SJSA1 (cell line): ENCODE measurements around the gene ATP10A. TPM values are rescaled to one million over a fixed set of nuclear protein-coding genes. Genes with fewer than 3 reads are reported as not detected.

Experiments
- DNase-seq, 2 experiments: peaks; one replicate each; pipeline ENCODE4 v3.0.0-alpha.2; 2015 to 2020; ENCODE audit warnings: low spot score in 2 of 2, low read depth in 1 of 2
- H3K27ac ChIP-seq: fragments of 250-450 bp; sonication (Bioruptor Pico); 2 replicates; pipeline ENCODE4 v1.5.1; 2020; ENCODE audit warnings: mild to moderate bottlenecking, moderate library complexity
- H3K27me3 ChIP-seq: fragments of 250-450 bp; sonication (Bioruptor Pico); replicated peaks from 2 replicates; pipeline ENCODE4 v1.5.1; 2020; ENCODE audit warnings: mild to moderate bottlenecking, moderate library complexity
- H3K36me3 ChIP-seq: fragments of 250-450 bp; sonication (Bioruptor Pico); 2 replicates; pipeline ENCODE4 v1.5.1; 2020; ENCODE audit warnings: mild to moderate bottlenecking
- H3K4me1 ChIP-seq: fragments of 250-450 bp; sonication (Bioruptor Pico); replicated peaks from 2 replicates; pipeline ENCODE4 v1.6.1; 2021; ENCODE audit warnings: mild to moderate bottlenecking
- H3K4me3 ChIP-seq: fragments of 250-450 bp; sonication (Bioruptor Pico); 2 replicates; pipeline ENCODE4 v1.5.1; 2020; ENCODE audit warnings: mild to moderate bottlenecking
- H3K9me3 ChIP-seq: fragments of 250-450 bp; sonication (Bioruptor Pico); replicated peaks from 2 replicates; pipeline ENCODE4 v1.5.1; 2020; ENCODE audit warnings: mild to moderate bottlenecking
- total RNA-seq: library from RNA; depleted of rRNA; stranded (reverse); fragments of >200 nt; shearing (Covaris generic); gene quantifications from 2 replicates; pipeline ENCODE4 v1.2.3, GENCODE V29; 2014; rRNA removed

ATP10A gene, protein sequence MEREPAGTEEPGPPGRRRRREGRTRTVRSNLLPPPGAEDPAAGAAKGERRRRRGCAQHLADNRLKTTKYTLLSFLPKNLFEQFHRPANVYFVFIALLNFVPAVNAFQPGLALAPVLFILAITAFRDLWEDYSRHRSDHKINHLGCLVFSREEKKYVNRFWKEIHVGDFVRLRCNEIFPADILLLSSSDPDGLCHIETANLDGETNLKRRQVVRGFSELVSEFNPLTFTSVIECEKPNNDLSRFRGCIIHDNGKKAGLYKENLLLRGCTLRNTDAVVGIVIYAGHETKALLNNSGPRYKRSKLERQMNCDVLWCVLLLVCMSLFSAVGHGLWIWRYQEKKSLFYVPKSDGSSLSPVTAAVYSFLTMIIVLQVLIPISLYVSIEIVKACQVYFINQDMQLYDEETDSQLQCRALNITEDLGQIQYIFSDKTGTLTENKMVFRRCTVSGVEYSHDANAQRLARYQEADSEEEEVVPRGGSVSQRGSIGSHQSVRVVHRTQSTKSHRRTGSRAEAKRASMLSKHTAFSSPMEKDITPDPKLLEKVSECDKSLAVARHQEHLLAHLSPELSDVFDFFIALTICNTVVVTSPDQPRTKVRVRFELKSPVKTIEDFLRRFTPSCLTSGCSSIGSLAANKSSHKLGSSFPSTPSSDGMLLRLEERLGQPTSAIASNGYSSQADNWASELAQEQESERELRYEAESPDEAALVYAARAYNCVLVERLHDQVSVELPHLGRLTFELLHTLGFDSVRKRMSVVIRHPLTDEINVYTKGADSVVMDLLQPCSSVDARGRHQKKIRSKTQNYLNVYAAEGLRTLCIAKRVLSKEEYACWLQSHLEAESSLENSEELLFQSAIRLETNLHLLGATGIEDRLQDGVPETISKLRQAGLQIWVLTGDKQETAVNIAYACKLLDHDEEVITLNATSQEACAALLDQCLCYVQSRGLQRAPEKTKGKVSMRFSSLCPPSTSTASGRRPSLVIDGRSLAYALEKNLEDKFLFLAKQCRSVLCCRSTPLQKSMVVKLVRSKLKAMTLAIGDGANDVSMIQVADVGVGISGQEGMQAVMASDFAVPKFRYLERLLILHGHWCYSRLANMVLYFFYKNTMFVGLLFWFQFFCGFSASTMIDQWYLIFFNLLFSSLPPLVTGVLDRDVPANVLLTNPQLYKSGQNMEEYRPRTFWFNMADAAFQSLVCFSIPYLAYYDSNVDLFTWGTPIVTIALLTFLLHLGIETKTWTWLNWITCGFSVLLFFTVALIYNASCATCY (N-terminal part only)
- total RNA-seq = 18.1 and 31.3 TPM in 2 replicates

DNA sequence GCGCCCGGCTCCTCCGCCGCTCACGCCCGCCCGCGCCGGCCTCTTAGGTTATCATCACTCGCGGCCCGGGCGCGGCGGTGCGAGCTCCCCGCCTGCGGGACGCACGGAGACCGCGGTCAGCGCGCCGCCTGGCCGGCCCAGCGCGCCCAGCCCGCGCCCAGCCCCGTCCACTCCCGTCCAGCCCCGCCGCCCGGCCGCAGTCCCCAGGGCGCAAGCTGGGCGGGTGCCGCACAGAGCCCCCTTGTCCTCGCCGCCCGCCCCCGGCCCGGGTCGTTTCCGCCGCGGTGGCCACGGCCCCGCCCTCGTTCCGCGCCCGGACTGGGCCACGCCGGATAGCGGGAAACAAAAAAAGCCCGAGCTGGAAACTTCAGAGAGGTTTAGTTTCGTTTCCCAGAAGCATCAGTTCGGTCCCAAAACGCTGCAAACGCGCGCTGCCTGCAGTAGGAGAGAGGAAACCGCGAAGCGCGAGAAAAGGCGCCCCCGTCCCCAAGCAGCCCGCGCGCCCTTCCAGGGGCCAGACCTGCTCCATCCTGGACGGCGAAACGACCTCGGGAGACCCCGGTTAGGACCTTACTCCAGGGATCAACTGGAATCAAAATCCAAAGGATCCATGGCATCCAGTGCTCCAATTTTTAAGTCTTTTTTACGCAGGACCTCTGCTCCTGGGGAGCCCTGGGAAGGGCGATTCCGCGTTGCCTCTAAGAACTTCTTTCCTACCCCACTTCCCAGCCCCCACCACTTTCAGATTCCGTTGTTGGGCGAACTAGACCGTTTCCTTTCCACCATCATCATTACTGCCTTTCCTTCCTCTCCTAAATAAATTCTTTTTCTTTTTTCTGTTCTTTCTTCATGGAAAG lies at the start of gene ATP10A:
Gene ATP10A (minus strand): TSS at position 217 of the 857 bp plus-strand sequence. CDS start 231 bp downstream, outside the sequence.
- Histone ChIP-seq H3K4me1 (peaks cover 45% of the 10 kb centered on the region), H3K27me3 (no peaks in the 10 kb centered on the region), H3K9me3 (0 out of 2 replicates have a peak, but pooled peaks cover 2% of the 10 kb centered on the region), H3K27ac (peak within 1 kb of the TSS; percentile 56), H3K4me3 (peak within 1 kb of the TSS; percentile 93), H3K36me3 (peaks cover 35% of the 10 kb centered on the region)
- peak; percentile 65 to 66 for DNase-seq

DNA sequence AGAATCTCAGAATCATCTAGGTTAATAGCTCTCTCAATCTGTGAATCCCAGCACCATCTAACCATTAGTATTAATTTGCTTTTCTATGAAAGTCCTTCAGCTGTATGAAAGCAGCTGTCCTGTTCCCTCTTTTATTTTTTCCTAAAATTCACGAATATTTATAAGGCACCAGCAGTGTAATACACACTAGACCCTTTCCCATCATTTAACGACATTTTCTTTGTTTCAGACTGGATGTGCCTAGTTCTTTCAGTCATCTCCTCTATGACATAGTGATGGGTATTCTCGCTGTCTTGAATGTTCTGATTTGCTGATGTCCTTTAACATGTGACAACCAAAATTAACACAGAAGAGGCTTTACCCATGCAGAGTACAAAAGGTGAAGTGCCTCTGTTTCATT lies 48.9 kb upstream of the ATP10A start:
- Histone ChIP-seq H3K4me1 (no peaks in the 10 kb centered on the region), H3K9me3 (no peaks in the 10 kb centered on the region), H3K4me3 (no peak overlapping the region), H3K27ac (no peak overlapping the region), H3K27me3 (0 out of 2 replicates have a peak, but pooled peaks cover 2% of the 10 kb centered on the region), H3K36me3 (no peaks in the 10 kb centered on the region)
- no peak for DNase-seq

DNA sequence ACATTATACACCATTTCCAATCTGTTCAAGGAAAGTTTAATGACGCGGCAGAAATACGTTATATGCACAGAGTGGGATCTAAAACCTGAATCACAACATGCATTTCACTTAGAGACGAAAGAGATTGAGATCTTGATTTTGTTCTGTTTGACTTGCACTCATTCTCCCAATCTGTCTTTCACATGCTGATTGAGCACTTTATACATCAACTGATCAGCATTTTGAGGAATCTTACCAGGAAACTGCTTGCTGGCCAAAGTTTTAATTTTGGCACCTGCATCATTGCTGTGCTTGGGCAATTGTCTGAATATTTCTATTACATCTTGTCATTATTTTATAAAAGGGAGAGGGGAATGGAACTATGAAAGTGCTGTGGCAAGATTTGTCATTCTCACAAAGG lies 47.7 kb upstream of the ATP10A start:
- no peak for DNase-seq
- no peaks in the 10 kb centered on the region for H3K9me3 ChIP-seq
- no peaks in the 10 kb centered on the region for H3K4me1 ChIP-seq
- no peak overlapping the region for H3K4me3 ChIP-seq
- 0 out of 2 replicates have a peak, but pooled peaks cover 2% of the 10 kb centered on the region for H3K27me3 ChIP-seq
- no peaks in the 10 kb centered on the region for H3K36me3 ChIP-seq
- no peak overlapping the region for H3K27ac ChIP-seq

DNA sequence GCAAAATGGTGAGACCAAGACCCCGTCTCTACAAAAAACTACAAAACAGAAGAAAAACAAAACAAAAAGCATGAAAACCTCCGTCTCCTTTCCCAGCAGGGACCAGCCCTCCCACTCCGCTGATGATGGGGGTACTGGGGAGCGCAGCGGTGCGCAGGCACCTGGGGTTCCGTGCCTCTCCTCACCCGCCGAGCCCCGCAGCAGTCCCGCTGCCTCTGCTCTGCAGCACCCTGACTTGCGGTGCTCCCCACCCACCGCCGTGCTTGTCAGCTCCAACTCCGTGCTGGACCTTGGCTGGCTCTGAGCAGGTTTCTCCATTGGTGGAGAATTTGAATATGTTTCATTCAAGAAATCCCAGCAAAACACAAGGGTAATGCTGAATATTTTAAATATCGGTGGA lies 46.7 kb upstream of the ATP10A start:
- H3K27me3 ChIP-seq = 0 out of 2 replicates have a peak, but pooled peaks cover 2% of the 10 kb centered on the region
- H3K4me1 ChIP-seq = peaks cover 6% of the 10 kb centered on the region
- DNase-seq = no peak
- no peaks in the 10 kb centered on the region for H3K36me3 ChIP-seq
- no peak overlapping the region for H3K4me3 ChIP-seq
- H3K9me3 ChIP-seq = no peaks in the 10 kb centered on the region
- H3K27ac ChIP-seq = no peak overlapping the region

DNA sequence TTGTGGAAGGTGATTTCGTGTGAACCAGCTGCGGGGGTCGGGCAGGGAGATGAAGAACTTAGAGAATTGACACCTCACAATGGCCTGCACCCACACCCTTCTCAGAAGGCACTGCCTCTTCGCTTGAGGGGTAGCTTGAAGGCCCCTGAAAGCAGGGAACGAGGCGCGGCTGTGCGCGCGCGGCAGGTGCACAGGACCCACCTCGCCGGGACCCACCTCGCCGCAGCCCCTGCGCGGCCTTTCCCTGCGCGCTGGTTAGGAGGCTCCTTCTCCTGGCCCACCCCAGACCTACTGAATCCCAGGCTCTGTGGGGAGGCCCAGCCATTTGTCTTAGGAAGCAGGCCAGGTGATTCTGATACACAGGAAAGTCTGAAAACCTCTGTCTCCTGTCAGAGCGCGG lies 46.2 kb upstream of the ATP10A start:
- H3K36me3 ChIP-seq = no peaks in the 10 kb centered on the region
- H3K4me3 ChIP-seq = no peak overlapping the region
- no peak overlapping the region for H3K27ac ChIP-seq
- DNase-seq = no peak
- no peaks in the 10 kb centered on the region for H3K9me3 ChIP-seq
- peaks cover 9% of the 10 kb centered on the region for H3K4me1 ChIP-seq
- 0 out of 2 replicates have a peak, but pooled peaks cover 2% of the 10 kb centered on the region for H3K27me3 ChIP-seq

DNA sequence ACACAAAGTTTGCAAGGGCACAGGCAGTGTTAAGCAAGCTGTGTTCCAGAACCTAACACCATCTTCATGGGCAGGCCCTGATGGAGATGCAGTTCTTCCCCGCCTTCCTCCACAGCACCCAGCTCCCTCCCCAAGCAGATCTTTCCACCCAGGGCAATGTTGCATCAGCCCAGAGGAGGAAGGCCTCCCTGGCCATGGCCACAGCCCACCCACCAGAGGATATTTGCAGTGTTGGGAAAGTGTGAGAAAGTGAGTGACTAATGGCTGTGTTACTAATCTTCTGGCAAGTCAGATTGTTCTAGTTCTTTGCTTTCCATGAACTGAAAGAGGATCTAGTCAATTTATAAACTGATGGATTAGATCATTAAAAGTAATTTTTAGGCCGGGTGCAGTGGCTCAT lies 42.0 kb upstream of the ATP10A start:
- Histone ChIP-seq H3K27ac (no peak overlapping the region), H3K27me3 (0 out of 2 replicates have a peak, but pooled peaks cover 2% of the 10 kb centered on the region), H3K36me3 (no peaks in the 10 kb centered on the region), H3K9me3 (no peaks in the 10 kb centered on the region), H3K4me3 (no peak overlapping the region), H3K4me1 (peaks cover 28% of the 10 kb centered on the region)
- peak in 1 of 2 experiments; percentile 31 for DNase-seq

DNA sequence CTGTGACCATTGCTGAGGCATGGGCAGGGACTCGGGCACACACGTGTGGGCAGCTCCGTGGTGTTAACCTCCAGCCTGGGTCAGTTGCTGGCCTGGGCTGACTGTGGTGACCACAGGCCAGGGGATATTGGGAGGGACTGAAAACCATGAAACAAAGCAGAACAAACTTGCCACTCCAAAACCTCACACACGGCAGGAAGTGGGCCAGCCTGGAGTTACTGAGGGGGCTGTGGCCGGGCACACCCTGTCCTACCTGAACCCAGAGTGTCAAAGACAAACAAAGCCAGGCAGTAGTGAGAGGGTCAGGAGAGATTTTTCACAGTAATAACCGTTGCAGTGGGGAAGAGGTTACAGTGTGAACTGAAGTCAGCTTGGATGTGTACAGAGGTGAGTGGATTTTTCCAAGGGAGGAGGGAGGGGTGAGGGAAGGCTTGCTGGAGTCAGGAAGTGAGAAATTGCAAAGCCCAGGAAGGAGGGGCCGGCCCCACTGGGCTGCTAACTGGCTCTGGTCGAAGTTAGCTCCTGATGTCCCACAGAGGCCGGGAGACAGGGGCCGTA lies 40.0 kb upstream of the ATP10A start:
- H3K4me1 ChIP-seq = peaks cover 31% of the 10 kb centered on the region
- no peak for DNase-seq
- H3K27me3 ChIP-seq = 0 out of 2 replicates have a peak, but pooled peaks cover 2% of the 10 kb centered on the region
- H3K9me3 ChIP-seq = no peaks in the 10 kb centered on the region
- no peak overlapping the region for H3K4me3 ChIP-seq
- peak overlapping the region; percentile 32 for H3K27ac ChIP-seq
- no peaks in the 10 kb centered on the region for H3K36me3 ChIP-seq

DNA sequence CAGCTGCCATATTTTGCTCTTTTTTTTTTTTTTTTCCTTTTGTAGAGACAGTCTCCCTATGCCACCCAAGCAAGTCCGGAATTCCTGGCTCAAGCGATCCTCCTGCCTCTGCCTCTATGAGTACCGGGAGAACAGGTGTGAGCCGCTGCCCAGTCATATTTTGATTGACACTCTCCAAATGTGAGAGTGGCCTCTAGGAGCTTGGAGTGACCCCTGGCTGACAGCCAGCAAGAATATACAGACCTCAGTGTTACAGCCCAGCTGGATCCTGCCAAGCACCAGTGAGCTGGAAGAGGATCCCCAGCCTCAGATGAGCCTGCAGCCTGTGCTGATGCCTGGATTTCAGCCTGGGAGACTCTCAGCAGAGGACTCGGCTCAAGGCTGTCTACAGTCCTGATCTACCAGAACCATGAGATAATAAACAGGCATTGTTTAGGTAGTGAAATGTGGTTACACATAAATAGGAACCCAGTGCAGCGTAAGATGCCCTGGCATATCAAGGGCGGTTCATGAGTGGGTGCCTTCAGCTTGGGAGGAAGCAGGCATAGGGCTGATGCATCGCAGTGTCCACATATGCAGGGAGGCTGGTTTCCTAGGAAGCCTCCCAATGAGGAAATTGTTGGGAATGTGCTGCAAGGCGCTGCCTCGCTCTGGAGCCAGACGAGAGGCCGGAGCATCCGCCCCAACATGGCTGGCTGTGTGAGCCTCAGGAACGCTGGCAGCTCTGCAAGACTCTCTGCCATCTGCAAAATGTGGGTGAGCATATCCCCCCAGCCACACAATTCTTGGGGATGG lies 38.9 kb upstream of the ATP10A start:
- H3K9me3 ChIP-seq = no peaks in the 10 kb centered on the region
- no peak overlapping the region for H3K27ac ChIP-seq
- H3K36me3 ChIP-seq = no peaks in the 10 kb centered on the region
- H3K27me3 ChIP-seq = no peaks in the 10 kb centered on the region
- H3K4me1 ChIP-seq = peaks cover 31% of the 10 kb centered on the region
- no peak for DNase-seq
- no peak overlapping the region for H3K4me3 ChIP-seq

DNA sequence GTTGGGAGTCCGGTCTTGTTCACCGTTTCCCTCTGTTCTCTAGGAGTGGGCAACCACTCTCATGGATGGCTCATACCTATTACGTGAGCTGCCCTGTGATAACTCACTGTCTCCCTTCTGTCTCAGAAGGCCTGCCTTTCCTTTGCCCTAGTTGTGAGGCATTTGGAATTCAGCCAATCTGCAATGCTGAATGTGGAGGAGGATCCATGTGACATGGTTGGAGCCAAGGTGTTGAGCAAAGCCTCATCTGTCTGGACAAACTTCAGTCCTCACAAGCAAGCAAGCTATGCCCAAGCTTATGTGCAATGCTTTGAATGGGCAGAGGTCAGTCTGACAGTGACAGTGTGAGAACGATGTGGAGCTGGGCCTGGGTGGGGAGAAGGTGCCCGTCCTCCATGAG lies 37.8 kb upstream of the ATP10A start:
- no peaks in the 10 kb centered on the region for H3K9me3 ChIP-seq
- no peak overlapping the region for H3K4me3 ChIP-seq
- no peak for DNase-seq
- no peaks in the 10 kb centered on the region for H3K36me3 ChIP-seq
- H3K27ac ChIP-seq = no peak overlapping the region
- peaks cover 31% of the 10 kb centered on the region for H3K4me1 ChIP-seq
- no peaks in the 10 kb centered on the region for H3K27me3 ChIP-seq

DNA sequence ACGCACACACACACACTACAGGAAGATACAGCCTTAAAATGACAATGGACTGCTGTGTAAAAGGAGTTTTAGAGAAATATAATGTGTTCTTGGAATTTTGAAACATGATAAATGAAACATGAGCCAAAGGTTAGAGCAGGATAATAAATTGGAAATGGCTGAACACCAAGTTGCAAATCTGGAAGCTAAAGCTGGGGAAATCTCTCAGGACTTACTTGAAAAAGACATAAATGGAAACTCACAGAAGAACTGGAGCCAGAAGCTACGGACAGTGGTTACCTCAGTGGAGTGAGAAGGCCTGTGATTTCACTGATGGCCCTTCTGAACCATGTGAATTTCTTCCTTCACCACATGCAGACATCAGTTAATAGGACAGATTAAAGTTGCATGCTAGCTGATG lies 37.3 kb upstream of the ATP10A start:
- no peak overlapping the region for H3K4me3 ChIP-seq
- no peaks in the 10 kb centered on the region for H3K36me3 ChIP-seq
- DNase-seq = no peak
- H3K27me3 ChIP-seq = no peaks in the 10 kb centered on the region
- H3K27ac ChIP-seq = no peak overlapping the region
- no peaks in the 10 kb centered on the region for H3K9me3 ChIP-seq
- peaks cover 31% of the 10 kb centered on the region for H3K4me1 ChIP-seq

DNA sequence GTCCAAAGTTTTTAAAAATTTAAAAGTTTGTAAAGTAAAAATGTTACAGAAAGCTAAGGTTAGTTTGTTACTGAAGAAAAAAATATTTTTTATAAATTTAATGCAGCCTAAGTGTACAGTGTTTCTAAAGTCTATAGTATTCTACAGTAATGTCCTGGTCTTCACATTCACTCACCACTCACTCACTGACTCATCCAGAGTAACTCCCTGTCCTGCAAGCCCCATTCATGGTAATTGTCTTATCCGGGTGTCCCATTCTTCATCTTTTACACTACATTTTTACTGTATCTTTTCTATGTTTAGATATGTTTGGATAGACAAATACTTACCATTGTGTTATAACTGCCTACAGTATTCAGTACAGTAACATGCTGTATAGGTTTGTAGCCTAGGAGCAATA lies 36.7 kb upstream of the ATP10A start:
- Histone ChIP-seq H3K4me3 (no peak overlapping the region), H3K27ac (no peak overlapping the region), H3K9me3 (no peaks in the 10 kb centered on the region), H3K27me3 (no peaks in the 10 kb centered on the region), H3K4me1 (peaks cover 26% of the 10 kb centered on the region), H3K36me3 (no peaks in the 10 kb centered on the region)
- peak in 1 of 2 experiments; percentile 28 for DNase-seq

DNA sequence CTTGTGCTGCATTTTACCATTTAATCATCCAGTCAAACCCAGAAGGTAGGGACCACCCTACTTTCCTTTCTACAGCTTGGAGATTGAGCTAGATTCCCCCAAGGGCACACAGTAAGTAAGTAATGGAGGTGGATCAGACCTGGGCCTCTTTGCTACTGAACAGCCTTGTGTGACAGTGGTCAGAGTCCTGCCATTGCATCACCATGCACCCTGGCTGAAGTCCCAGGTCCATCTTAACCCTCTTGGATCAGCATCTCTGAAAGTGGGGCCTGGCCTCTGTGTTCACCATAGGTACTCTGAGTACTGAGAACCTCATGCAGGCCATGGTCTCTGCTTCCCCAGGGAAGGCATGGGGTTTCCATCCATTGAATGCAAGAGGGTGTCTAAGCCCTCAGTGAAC lies 34.5 kb upstream of the ATP10A start:
- Histone ChIP-seq H3K4me1 (peaks cover 12% of the 10 kb centered on the region), H3K9me3 (no peaks in the 10 kb centered on the region), H3K27ac (no peak overlapping the region), H3K27me3 (no peaks in the 10 kb centered on the region), H3K4me3 (no peak overlapping the region), H3K36me3 (no peaks in the 10 kb centered on the region)
- no peak for DNase-seq
